Esophagus muscularis mucosa (tissue), 4 donors: ENCODE results near the gene CSNK2A1.

Experiments
- EP300 ChIP-seq: sonication (generic); formaldehyde crosslinking; IDR thresholded peaks from one replicate; pipeline ENCODE4 v1.6.1; 2017; ENCODE audit warnings: antibody characterized with exemption
- POLR2A ChIP-seq: fragments of 450-650 bp; IDR thresholded peaks from one replicate; pipeline ENCODE4 v1.6.1; 2017; ENCODE audit warnings: antibody characterized with exemption, moderate library complexity, mild to moderate bottlenecking, low read depth
- POLR2AphosphoS5 ChIP-seq, 2 donors: sonication (generic); formaldehyde crosslinking; IDR thresholded peaks; one replicate each; pipeline ENCODE4 v1.6.1; 2017; ENCODE audit warnings: antibody characterized with exemption in 2 of 2
- TF ChIP-seq, protein P1 (sequence below), 3 experiments: fragments of 200-600 bp in 2 of 3; fragments of 450-650 bp in 1 of 3; sonication (generic) in 2 of 3; IDR thresholded peaks; one replicate each; pipeline ENCODE4 v1.5.1; 2017 to 2019; ENCODE audit warnings: antibody characterized with exemption in 3 of 3, mild to moderate bottlenecking in 2 of 3, moderate library complexity in 1 of 3

DNA sequence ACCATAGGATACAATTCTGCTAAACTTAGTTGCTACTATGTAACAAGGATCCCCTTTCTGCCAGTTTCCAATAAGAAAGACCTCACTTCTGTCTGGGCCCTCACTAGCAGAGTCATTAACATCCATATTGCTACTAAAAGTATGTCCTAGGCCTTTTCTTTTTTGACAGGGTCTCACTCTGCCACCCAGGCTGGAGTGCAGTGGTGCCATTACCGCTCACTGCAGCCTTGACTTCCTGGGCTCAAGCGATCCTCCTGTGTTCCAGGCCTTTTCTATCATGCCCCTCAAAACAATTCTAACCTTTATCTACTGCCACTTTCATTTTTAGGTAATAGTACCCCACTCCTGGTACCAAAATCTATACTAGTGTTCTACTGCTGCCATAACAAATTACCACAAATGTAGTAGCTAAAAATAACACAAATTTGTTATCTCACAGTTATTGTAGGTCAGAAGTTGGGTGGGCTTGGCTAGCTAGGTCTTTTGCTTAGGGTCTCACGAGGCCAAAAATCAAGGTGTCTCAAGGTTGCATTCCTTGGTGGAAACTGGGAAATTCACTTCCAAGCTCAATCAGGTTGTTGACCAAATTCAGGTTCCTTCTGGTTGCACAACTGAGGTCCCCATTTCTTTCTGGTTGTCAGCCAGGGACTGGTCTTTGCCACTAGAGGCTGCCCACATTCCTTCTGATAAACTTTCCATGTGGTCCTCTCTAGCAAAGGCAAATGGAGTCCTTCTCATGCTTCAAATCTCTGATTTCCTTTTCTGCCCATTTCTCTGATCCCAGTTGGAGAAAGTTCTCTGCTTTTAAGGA, 3.0 kb downstream of the CSNK2A1 start:
- TF ChIP-seq, protein P1, sequence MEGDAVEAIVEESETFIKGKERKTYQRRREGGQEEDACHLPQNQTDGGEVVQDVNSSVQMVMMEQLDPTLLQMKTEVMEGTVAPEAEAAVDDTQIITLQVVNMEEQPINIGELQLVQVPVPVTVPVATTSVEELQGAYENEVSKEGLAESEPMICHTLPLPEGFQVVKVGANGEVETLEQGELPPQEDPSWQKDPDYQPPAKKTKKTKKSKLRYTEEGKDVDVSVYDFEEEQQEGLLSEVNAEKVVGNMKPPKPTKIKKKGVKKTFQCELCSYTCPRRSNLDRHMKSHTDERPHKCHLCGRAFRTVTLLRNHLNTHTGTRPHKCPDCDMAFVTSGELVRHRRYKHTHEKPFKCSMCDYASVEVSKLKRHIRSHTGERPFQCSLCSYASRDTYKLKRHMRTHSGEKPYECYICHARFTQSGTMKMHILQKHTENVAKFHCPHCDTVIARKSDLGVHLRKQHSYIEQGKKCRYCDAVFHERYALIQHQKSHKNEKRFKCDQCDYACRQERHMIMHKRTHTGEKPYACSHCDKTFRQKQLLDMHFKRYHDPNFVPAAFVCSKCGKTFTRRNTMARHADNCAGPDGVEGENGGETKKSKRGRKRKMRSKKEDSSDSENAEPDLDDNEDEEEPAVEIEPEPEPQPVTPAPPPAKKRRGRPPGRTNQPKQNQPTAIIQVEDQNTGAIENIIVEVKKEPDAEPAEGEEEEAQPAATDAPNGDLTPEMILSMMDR (IDR thresholded peaks at IDR 0.05) = no peak
- no peak for TF ChIP-seq EP300
- TF ChIP-seq POLR2A = no peak
- TF ChIP-seq POLR2AphosphoS5 (IDR thresholded peaks at IDR 0.05) = no peak
